SK-N-SH treated with all-trans-retinoic acid at 6 μM for 48 hours (cell line): Measurements from ENCODE around the gene DNASE1L3.
"Not testable (repeated sequence)": the region's sequence is repeated elsewhere in the genome, so short reads cannot be mapped to it uniquely, and the experiment has no call there.

Experiments used
- ATAC-seq: fragments of 200-7000 bp; cut with Tn5 transposase; 3 replicates; pipeline ENCODE4 v1.9.1; 2020; ENCODE audit warnings: mild to moderate bottlenecking, moderate library complexity
- ARNTL ChIP-seq: fragments of 450-650 bp; formaldehyde crosslinking; IDR thresholded peaks from 2 replicates; pipeline ENCODE4 v1.5.0; 2020; ENCODE audit warnings: low read depth, mild to moderate bottlenecking, moderate library complexity, borderline replicate concordance
- BACH2 ChIP-seq: fragments of 250-450 bp; sonication (Bioruptor Pico); IDR thresholded peaks from 2 replicates; pipeline ENCODE4 v1.9.0; 2021; ENCODE audit warnings: mild to moderate bottlenecking, borderline replicate concordance
- CREB5 ChIP-seq: fragments of 250-450 bp; sonication (Bioruptor Pico); IDR thresholded peaks from 2 replicates; pipeline ENCODE4 v1.5.1; 2020; ENCODE audit warnings: low read depth, mild to moderate bottlenecking, moderate library complexity
- CSDC2 ChIP-seq: fragments of 250-450 bp; sonication (Bioruptor Pico); IDR thresholded peaks from 2 replicates; pipeline ENCODE4 v1.5.0; 2020; ENCODE audit warnings: mild to moderate bottlenecking, moderate library complexity
- CSRNP3 ChIP-seq: fragments of 250-450 bp; sonication (Bioruptor Pico); IDR thresholded peaks from 2 replicates; pipeline ENCODE4 v1.5.1; 2021; ENCODE audit warnings: mild to moderate bottlenecking, moderate library complexity
- ESRRG ChIP-seq: fragments of 250-450 bp; sonication (Bioruptor Pico); IDR thresholded peaks from 2 replicates; pipeline ENCODE4 v1.6.1; 2021; ENCODE audit warnings: mild to moderate bottlenecking
- GLIS3 ChIP-seq: fragments of 250-450 bp; sonication (Bioruptor Pico); IDR thresholded peaks from 2 replicates; pipeline ENCODE4 v1.5.0; 2020; ENCODE audit warnings: mild to moderate bottlenecking, moderate library complexity
- ISL1 ChIP-seq: fragments of 250-450 bp; sonication (Bioruptor Pico); IDR thresholded peaks from 2 replicates; pipeline ENCODE4 v2.1.2; 2022; ENCODE audit warnings: mild to moderate bottlenecking, moderate library complexity
- OSR1 ChIP-seq: fragments of 250-450 bp; sonication (Bioruptor Pico); IDR thresholded peaks from 2 replicates; pipeline ENCODE4 v1.8.0; 2022; ENCODE audit warnings: moderate library complexity, mild to moderate bottlenecking, inconsistent platforms
- PATZ1 ChIP-seq: fragments of 250-450 bp; sonication (Bioruptor Pico); IDR thresholded peaks from 2 replicates; pipeline ENCODE4 v1.8.0; 2020; ENCODE audit warnings: mild to moderate bottlenecking, moderate library complexity, borderline replicate concordance
- POU6F1 ChIP-seq: fragments of 250-450 bp; sonication (Bioruptor Pico); IDR thresholded peaks from 2 replicates; pipeline ENCODE4 v1.8.0; 2021; ENCODE audit warnings: low read depth, mild to moderate bottlenecking, moderate library complexity, borderline replicate concordance
- PPARA ChIP-seq: fragments of 250-450 bp; sonication (Bioruptor Pico); IDR thresholded peaks from 2 replicates; pipeline ENCODE4 v1.5.0; 2020; ENCODE audit warnings: mild to moderate bottlenecking, borderline replicate concordance
- RARB ChIP-seq: fragments of 250-450 bp; sonication (Bioruptor Pico); IDR thresholded peaks from 2 replicates; pipeline ENCODE4 v1.8.0; 2021; ENCODE audit warnings: mild to moderate bottlenecking, moderate library complexity
- SNAI2 ChIP-seq: fragments of 250-450 bp; sonication (Bioruptor Pico); IDR thresholded peaks from 2 replicates; pipeline ENCODE4 v1.5.0; 2020; ENCODE audit warnings: mild to moderate bottlenecking, moderate library complexity
- TOX ChIP-seq: fragments of 250-450 bp; sonication (Bioruptor Pico); IDR thresholded peaks from 2 replicates; pipeline ENCODE4 v1.8.0; 2021; ENCODE audit warnings: mild to moderate bottlenecking, moderate library complexity, borderline replicate concordance
- ZC3H10 ChIP-seq: fragments of 250-450 bp; sonication (Bioruptor Pico); IDR thresholded peaks from 2 replicates; pipeline ENCODE4 v1.5.1; 2021; ENCODE audit warnings: mild to moderate bottlenecking, moderate library complexity
- ZFP3 ChIP-seq: fragments of 250-450 bp; sonication (Bioruptor Pico); IDR thresholded peaks from 2 replicates; pipeline ENCODE4 v1.5.0; 2020; ENCODE audit warnings: mild to moderate bottlenecking, moderate library complexity
- ZFP30 ChIP-seq: fragments of 450-650 bp; formaldehyde crosslinking; IDR thresholded peaks from 2 replicates; pipeline ENCODE4 v1.5.0; 2022; ENCODE audit warnings: mild to moderate bottlenecking, moderate library complexity
- ZNF70 ChIP-seq: fragments of 450-650 bp; formaldehyde crosslinking; IDR thresholded peaks from 2 replicates; pipeline ENCODE4 v1.5.0; 2020; ENCODE audit warnings: mild to moderate bottlenecking, moderate library complexity
- ZNF8 ChIP-seq: fragments of 450-650 bp; formaldehyde crosslinking; IDR thresholded peaks from 2 replicates; pipeline ENCODE4 v1.5.0; 2020; ENCODE audit warnings: mild to moderate bottlenecking, moderate library complexity

DNASE1L3 gene

GRCh38 chr3:58246148-58247047, 35.6 kb upstream of the DNASE1L3 start:
- ATAC-seq, result no peak
- TF ChIP-seq POU6F1 (CRISPR knock-in tag) (no peak), BACH2 (CRISPR knock-in tag) (no peak), TOX (CRISPR knock-in tag) (no peak), CREB5 (CRISPR knock-in tag) (no peak), ZFP30 (CRISPR knock-in tag) (no peak), ARNTL (CRISPR knock-in tag) (no peak), OSR1 (CRISPR knock-in tag) (no peak), ZNF70 (CRISPR knock-in tag) (no peak), GLIS3 (CRISPR knock-in tag) (no peak), ZFP3 (CRISPR knock-in tag) (no peak), ZC3H10 (CRISPR knock-in tag) (no peak), SNAI2 (CRISPR knock-in tag) (no peak), RARB (no peak), CSDC2 (no peak)

- no peak for ATAC-seq
- no peak for TF ChIP-seq ZNF70 (CRISPR knock-in tag)
- no peak for TF ChIP-seq GLIS3 (CRISPR knock-in tag)
- no peak for TF ChIP-seq BACH2 (CRISPR knock-in tag)
- no peak for TF ChIP-seq SNAI2 (CRISPR knock-in tag)
- no peak for TF ChIP-seq CSDC2
- no peak for TF ChIP-seq CSRNP3
- TF ChIP-seq POU6F1 (CRISPR knock-in tag), result no peak
- TF ChIP-seq TOX (CRISPR knock-in tag), result no peak
- no peak for TF ChIP-seq PPARA (CRISPR knock-in tag)
- no peak for TF ChIP-seq CREB5 (CRISPR knock-in tag)
- TF ChIP-seq ZFP3 (CRISPR knock-in tag), result no peak
- TF ChIP-seq ESRRG (CRISPR knock-in tag), result no peak
- no peak for TF ChIP-seq PATZ1
- TF ChIP-seq ARNTL (CRISPR knock-in tag), result no peak
- TF ChIP-seq ZNF8 (CRISPR knock-in tag), result no peak
- TF ChIP-seq ISL1 (CRISPR knock-in tag), result no peak
- TF ChIP-seq ZFP30 (CRISPR knock-in tag), result no peak
- no peak for TF ChIP-seq RARB
- TF ChIP-seq ZC3H10 (CRISPR knock-in tag), result no peak
- TF ChIP-seq OSR1 (CRISPR knock-in tag), result no peak
Observed at GRCh38 chr3:58243976-58244585, 33.3 kb upstream of the DNASE1L3 start.

GRCh38 chr3:58242860-58243259, 32.1 kb upstream of the DNASE1L3 start:
- not testable (repeated sequence) for ATAC-seq
